ENCODE data around the gene GGA2. TPM values are rescaled to one million over a fixed set of nuclear protein-coding genes. Genes with fewer than 3 reads are reported as not detected.

Gene GGA2
- total and polyA plus RNA-seq, 8 donors: 125 to 163 (median 142) TPM

- Histone ChIP-seq H3K9me3 (no peaks in the 10 kb centered on the region), H3K27ac (no peak overlapping the region), H3K4me1 (peaks cover 28 to 91% of the 10 kb centered on the region in 2 donors), H3K27me3 (no peaks in the 10 kb centered on the region), H3K4me3 (no peak overlapping the region), H3K36me3 (peaks cover 0 to 7% of the 10 kb centered on the region in 2 donors)
- intact Hi-C loops (cut with DNase I): no loop called here
- no peak for TF ChIP-seq CTCF (IDR thresholded peaks at IDR 0.05)
- no peak for DNase-seq
- no peak for ATAC-seq
Measured at GRCh38 chr16:23500862-23501225, 9.4 kb downstream of the GGA2 start.

- H3K27ac ChIP-seq: no peak overlapping the region
- H3K36me3 ChIP-seq: peaks cover 2 to 12% of the 10 kb centered on the region in 2 donors
- no peak overlapping the region for H3K4me3 ChIP-seq
- H3K27me3 ChIP-seq: no peaks in the 10 kb centered on the region
- intact Hi-C loops (cut with DNase I): no loop called here
- no peak for TF ChIP-seq CTCF (IDR thresholded peaks at IDR 0.05)
- H3K4me1 ChIP-seq: peaks cover 27 to 86% of the 10 kb centered on the region in 2 donors
- H3K9me3 ChIP-seq: no peaks in the 10 kb centered on the region
- no peak for DNase-seq
- ATAC-seq: no peak
Measured at GRCh38 chr16:23500212-23500861, 10.0 kb downstream of the GGA2 start.

GRCh38 chr16:23499801-23500200 is 10.5 kb downstream of the GGA2 start:
- H3K27me3 ChIP-seq: no peaks in the 10 kb centered on the region
- H3K9me3 ChIP-seq: no peaks in the 10 kb centered on the region
- H3K27ac ChIP-seq: no peak overlapping the region
- no peak for TF ChIP-seq CTCF (IDR thresholded peaks at IDR 0.05)
- H3K4me1 ChIP-seq: peaks cover 22 to 81% of the 10 kb centered on the region in 2 donors
- no peak for DNase-seq
- ATAC-seq: no peak
- H3K36me3 ChIP-seq: peaks cover 8 to 18% of the 10 kb centered on the region in 2 donors
- no peak overlapping the region for H3K4me3 ChIP-seq
- intact Hi-C loops (cut with DNase I): no loop called here

- DNase-seq (no peak), ATAC-seq (no peak)
- no peak overlapping the region for H3K4me3 ChIP-seq
- H3K27me3 ChIP-seq: no peaks in the 10 kb centered on the region
- peaks cover 14 to 71% of the 10 kb centered on the region in 2 donors for H3K4me1 ChIP-seq
- intact Hi-C loops (cut with DNase I): no loop called here
- H3K9me3 ChIP-seq: no peaks in the 10 kb centered on the region
- peaks cover 8 to 27% of the 10 kb centered on the region in 2 donors for H3K36me3 ChIP-seq
- no peak for TF ChIP-seq CTCF (IDR thresholded peaks at IDR 0.05)
- H3K27ac ChIP-seq: no peak overlapping the region
Measured at GRCh38 chr16:23498863-23499262, 11.4 kb downstream of the GGA2 start.

- Histone ChIP-seq H3K9me3 (no peaks in the 10 kb centered on the region), H3K4me3 (no peak overlapping the region), H3K27me3 (no peaks in the 10 kb centered on the region), H3K27ac (peak overlapping the region; percentile 78 to 80), H3K36me3 (peaks cover 8 to 41% of the 10 kb centered on the region in 2 donors), H3K4me1 (peaks cover 21 to 65% of the 10 kb centered on the region in 2 donors)
- intact Hi-C loops (cut with DNase I): no loop called here
- TF ChIP-seq CTCF (IDR thresholded peaks at IDR 0.05): no peak
- DNase-seq (no peak), ATAC-seq (no peak)
Measured at GRCh38 chr16:23497543-23497868, 12.8 kb downstream of the GGA2 start.
